Right kidney (tissue), 1 donor: ENCODE results near the gene GSAP.
A peak's percentile ranks its signal among the peaks of the same experiment; 100 is the strongest.
"Not testable (repeated sequence)": the region's sequence is repeated elsewhere in the genome, so short reads cannot be mapped to it uniquely, and the experiment has no call there.

Source experiments
- DNase-seq: peaks from one replicate; pipeline ENCODE4 v3.0.0-alpha.2; 2016

Gene GSAP

DNA sequence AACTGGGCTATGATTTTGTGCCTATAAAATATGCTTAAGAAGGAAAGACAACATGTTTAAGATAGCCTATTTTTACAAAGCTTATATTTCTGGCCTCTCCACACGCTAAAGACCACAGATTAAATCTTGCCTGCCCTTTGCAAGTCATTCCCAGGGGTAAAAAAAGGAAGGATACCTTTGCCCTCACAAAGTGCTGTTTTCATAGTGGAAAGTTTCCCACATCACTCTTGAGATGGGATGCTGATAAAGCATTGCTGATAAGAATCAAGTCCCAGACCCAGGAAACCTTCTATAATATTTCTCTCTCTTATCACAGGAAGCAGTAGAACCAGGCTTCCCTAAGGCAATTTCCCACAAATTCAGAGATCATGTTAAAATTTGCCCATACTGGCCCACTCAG, 56.5 kb downstream of the GSAP start:
- DNase-seq, result no peak

DNA sequence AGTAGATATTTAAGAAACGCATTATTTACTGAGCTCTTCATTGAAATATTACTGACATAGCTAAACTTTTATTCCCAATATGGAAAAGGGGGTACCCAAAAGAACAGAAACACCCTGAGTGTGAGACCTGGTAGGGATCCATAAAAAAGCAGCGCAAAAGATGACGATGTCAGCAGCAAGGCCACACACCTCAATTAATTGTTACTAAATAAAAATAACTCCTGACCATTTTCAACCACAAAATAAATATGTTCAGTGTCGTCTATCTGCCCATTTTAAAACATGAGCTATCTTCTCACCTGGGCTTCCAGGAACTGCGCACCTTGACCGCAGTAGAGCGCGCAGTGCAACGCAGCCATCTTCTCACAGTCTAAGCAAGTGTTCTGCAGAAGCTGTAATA, 61.2 kb downstream of the GSAP start:
- DNase-seq, result no peak

DNA sequence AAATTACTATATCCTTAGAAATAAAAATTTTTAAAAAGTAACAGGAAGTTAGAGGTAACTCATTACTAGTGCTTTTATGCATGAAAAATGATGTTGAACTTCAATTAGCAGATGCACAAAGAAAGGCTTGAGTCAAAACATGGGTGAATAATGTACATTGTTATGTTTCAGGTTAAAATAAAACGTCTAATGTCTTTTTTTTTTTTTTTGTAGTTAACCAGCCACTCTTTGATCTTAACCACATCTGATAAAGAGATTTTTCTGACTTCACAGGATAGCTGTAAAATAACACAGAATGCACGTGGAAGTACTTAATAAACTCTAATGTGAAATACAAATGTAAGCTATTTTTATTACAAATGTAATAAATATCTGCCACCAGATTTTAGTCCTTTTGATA, 61.7 kb downstream of the GSAP start:
- no peak for DNase-seq

DNA sequence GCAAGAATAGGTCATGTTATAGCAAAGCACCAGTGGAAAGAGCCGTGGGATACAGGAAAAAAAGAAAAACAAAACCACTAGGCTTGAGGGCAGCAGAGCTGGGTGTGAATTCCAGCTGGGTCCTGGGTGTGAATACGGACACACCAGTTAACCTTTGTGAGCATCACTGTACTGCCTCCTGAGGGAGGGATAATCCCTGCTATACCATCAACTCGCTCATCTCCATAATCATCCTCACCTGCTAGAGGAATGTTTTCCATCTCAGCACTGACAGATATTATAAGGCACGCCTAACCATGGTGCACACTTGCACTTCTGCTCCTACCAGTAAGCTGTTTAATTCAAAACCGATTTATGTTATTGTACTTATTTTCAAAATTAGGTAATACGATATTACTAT, 62.2 kb downstream of the GSAP start:
- DNase-seq, result no peak

DNA sequence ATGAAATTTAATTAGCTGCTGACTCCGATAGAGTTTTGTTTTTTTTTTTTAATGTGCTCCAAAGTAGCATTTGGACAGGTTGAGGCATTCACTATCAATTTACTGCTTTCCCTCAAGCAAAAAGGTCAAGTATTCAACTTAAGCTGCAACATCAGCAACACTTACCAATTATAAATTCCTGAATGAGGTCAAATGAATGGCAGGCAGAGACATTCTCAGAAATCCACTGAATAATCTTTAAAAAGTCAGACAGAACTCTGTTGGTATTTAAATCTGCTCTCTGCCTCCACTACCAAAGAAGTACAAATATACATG, 62.8 kb downstream of the GSAP start:
- no peak for DNase-seq

DNA sequence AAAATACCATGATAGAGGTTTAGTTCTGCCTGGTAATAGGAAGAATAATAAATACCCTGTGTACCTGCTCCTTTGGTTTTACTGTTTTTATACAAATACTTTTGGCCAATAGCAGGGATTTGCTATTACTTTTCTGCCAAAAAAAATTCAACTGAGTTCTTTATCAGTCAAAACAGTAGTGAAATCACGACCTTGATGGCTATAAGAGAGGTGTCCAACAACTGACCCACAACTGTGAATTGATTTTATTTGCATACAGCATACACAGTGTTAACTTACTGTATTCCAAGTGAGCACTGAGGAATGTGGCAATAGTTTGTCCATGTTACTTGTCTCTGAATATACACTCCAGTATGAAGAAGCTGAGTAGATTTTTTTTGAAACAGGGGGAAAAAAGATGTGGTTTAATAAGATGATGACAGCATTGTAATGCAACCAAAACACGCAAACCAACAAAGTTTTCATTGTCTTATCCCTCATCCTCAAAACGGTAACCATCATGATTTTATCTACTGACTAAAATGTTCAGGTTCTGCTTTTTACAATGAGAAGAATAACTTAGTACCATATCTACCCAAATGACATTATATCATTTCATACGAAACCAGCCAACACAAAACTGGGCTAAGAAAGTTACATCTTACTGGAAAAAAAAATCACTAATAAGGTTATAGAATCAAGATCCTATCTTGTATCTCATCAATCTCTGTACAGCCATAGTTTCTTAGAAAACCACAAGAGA, 63.3 kb downstream of the GSAP start:
- no peak for DNase-seq

DNA sequence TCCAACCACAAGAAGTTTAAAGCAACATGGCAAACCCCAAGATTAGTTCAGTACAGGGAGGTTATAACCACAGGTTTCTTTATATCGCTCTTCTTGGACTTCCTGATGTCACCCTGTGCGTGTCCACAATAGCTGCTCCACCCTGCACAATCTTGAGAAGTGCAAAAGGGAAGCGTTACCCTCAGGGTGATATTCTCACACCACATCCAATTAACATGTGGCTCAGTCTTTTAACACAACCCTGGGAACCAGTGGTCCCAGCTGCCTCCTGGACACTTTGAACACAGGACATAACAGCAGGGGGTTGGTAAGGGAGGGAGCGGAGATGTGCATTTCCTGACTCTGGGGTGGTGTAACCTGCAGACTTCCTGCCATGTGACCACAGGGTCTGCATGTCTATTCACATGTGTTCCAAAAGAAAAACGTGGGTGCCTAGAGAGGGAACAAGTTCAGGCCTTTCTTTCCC, 64.6 kb downstream of the GSAP start:
- no peak for DNase-seq

DNA sequence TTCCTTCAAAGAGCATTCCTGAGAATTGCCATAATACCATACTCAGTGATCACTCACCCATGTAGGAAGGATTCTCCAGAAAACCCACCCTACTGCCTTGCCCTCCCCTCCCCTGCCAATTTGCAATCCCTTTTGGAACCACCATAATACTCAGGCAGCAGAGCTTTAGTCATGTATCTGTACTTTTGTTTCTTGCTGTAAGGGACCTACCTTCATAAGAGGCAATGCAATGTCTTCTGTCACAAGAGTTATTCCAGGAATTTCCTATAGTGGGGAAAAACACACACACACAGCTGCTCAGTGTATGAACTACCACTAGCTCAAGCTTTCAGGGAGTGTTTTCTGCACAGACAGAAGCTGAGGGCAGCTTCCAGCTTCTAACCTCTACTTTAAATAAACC, 67.0 kb downstream of the GSAP start:
- DNase-seq, result no peak

DNA sequence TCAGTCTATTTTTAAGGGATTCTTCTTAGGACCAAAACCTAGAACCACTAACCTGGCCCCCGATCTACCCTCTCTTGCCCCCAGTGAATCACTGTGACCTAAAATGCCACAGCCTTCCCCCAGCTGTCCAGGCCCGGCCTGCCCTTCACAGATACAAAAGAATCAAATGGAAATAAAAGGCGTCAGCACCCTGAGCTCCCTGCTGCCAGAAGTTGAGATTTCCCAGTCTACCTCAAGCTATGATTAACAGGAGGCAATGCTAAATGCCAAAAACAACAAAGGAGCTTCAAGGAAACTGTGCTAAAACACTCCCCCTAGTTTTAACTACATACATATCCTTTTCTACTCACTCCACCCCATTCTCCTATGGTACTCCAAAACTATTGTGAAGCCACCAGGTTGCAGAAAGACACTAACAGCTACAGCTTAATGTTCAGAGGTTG, 67.8 kb downstream of the GSAP start:
- DNase-seq, result peak; percentile 19

DNA sequence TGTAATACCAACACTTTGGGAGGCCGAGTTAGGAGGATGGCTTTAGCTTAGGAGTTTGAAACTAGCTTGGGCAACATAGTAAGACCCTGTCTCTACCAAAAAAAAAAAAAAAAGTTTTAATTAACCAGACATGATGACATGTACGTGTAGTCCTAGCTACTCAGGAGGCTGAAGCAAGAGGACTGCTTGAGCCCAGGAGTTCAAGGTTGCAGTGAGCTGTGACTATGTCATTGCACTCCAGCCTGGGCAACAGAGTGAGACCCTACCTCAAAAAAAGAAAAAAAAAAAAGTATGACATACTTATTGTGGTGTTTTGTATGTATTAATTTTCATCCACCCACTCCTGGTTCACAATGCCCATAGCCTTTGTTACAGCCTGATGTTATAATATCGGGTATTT, 69.7 kb downstream of the GSAP start:
- no peak for DNase-seq

DNA sequence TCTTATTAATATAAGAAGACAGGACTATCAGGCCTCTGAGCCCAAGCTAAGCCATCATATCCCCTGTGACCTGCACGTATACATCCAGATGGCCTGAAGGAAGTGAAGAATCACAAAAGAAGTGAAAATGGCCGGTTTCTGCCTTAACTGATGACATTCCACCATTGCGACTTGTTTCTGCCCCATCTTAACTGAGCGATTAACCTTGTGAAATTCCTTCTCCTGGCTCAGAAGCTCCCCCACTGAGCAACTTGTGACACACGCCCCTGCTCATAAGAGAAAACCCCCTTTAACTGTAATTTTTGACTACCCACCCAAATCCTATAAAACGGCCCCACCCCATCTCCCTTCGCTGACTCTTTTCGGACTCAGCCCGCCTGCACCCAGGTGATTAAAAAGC, 70.7 kb downstream of the GSAP start:
- not testable (repeated sequence) for DNase-seq

DNA sequence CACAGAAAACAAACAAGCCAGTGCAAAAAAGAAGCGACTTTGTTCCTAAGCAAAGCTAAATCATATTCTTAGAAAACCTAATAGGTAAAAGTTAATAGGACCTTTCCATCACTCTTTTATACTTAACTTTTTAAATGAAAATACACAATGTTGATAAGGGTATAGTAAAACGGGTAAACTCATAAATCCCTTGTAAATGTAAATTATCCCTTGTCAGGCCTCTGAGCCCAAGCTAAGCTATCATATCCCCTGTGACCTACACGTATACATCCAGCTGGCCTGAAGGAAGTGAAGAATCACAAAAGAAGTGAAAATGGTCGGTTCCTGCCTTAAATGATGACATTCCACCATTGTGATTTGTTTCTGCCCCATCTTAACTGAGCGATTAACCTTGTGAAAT, 76.4 kb downstream of the GSAP start:
- no peak for DNase-seq

DNA sequence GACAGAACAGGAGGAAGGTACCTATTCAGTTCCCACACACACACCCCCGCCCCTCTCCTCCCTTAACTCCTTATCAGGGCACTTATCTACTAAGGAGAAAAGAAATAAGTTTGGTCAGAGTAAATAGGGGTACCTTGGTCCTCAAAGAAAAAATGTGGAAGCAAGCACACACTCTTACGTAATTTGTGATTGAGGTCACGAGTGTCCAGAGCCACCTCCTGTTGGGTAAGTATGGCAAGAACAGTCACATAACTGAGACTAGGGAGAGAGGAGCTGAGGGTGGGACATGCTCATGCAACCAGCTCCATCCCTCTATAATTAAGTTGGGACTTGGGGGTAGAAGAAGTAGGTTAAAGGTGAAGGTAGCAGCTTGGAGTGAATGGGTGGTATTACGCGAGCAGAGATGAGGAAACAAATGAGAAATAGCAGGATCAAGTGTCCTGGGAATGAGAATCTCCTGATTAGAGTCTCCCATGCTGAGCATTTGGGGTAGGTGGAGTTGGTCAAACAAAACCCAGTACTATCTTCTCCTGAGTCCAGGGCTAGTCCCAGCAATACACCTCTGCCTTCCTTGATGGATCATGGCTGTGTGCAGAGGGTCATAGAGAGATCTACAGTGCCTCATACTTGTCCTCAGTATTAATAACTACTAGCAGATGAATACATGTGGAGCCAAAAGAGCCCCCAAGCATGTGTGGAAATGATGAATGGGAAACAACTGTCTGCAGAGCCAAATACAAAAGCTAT, 77.1 kb downstream of the GSAP start:
- no peak for DNase-seq

DNA sequence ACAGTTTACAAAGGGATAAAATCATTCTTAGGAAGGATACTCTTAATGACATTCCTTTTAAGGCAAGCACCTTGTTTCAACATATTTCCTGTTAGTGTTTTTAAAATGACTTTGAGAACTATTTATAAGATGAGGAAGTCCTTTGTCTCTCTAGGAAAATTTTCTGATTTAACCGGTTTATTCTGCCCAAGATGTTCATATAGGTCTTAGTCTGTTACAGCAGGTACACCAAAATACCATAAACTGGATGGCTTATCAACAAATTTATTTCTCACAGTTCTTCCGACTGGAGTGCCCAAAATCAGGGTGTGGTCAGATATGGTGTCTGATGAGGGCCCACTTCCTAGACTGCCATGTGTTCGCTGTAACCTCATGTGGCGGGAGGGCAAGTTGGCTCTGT, 77.9 kb downstream of the GSAP start:
- DNase-seq, result no peak

DNA sequence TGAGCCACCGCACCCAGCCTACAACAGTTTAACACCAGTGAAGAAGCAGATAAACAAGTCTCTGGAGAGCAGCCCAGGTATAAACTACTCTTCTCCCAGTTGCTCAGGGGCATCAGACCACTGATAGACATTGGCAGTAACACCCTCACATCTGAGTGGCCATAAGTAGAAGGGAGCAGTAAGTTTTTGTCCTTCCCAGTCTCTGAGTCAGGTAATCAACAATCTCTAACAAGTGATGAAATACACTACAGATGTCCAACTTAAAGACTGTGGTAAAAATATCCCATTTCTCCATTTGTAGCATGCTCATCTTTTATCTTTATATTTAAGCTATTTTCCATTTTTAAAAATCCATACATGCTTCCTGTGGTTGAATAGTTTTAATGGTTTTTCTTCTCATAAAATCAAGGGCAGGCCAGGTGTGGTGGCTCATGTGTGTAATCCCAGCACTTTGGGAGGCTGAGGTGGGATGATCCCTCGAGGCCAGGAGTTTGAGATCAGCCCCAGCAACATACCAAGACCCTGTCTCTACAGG, 78.6 kb downstream of the GSAP start:
- no peak for DNase-seq

DNA sequence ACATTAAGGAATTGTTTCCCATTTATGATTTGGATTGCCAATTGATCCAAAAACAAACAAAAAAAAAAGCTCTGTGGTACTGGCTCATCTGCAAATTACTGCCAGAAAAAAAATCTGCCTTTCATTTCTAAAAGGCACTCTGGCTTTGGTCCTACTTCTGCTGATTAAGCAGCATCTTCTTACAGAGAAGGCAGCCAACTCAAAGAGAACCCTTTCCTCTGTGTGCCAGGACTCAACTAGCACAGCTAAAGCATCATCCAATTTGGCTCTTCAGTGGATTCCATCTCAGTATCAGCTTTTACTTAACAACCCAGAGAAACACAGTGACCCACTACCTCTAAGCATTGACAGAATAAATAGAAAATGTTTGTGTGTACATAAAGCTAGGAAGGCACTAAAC, 80.6 kb downstream of the GSAP start:
- no peak for DNase-seq

DNA sequence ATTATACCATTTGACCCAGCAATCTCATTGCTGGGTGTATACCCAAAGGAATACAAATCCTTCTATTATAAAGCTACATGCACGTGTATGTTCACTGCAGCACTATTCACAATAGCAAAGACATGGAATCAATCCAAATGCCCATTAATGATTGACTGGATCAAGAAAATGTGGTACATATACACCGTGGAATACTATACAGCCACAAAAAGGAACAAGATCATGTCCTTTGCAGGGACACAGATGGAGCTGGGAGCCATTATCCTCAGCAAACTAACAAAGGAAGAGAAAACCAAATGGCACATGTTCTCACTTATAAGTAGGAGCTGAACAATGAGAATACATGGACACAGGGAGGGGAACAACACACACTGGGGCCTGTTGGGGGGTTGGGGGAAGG, 82.1 kb downstream of the GSAP start:
- not testable (repeated sequence) for DNase-seq

DNA sequence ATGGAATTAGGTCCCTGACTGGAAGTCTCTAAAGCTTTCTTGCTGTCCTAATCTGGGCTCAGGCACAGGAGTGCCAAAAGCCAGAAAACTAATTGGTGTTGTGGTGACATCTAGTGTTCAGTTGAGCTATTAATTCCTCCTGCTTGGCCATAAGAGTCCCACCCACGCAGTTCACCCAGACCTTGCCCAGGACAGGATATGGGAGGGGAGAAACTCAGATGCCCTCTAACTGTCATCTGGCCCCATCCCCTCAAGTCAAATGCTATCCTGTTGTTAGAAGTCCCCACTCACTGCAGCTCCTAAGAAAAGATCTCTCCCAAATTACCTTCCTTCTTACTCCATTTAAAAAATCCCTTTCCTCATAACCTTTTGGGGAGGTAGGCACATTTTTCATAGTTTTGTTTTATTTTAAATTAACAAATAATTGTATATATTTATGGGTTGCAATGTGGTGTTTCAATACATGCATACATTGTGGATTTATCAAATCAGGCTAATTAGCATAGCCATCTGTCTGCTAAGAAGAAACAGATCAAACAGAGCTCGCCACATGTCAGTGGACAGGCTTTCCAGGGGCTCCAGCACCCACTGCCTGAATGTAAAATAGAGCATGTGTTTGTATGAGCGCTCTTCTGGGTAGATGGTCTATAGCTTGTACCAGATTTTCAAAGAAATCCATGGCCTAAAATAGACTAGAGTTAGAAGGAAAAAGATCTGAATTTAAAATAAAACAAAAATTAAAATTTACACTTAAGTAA, 84.0 kb downstream of the GSAP start:
- peak; percentile 38 for DNase-seq

DNA sequence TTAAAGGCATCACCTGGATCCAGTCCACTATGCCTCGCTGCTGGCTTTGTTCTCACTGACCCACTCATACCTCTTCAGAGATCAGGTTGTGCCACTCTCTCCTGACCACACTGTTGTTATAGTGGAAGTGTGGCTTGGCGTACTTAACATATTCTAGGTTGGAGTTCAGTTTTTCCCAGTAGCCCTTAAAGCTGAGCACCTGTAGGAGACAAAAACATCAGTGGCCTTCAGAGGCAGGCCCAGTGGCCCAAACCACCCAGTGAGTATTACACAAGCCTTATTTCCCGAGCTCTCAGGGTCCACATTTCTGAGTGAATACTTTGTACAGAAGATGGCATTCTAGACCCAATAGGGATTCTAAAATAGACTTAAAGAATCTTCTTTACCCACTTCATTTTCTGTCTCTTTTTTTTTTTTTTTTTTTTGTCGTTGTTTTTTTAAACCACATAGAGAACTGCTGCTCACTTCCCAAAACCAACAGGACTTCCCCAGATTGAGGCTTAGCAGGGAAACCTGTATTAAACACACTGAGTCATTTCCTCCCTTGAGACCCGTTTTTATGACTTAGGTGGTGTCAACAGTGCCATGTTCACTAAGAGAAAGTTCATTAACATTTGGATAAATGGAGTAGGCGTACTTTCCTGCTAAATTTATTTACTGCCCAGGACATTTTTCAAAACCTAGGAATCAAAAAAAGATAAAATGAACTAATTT, 85.8 kb downstream of the GSAP start:
- DNase-seq, result no peak

DNA sequence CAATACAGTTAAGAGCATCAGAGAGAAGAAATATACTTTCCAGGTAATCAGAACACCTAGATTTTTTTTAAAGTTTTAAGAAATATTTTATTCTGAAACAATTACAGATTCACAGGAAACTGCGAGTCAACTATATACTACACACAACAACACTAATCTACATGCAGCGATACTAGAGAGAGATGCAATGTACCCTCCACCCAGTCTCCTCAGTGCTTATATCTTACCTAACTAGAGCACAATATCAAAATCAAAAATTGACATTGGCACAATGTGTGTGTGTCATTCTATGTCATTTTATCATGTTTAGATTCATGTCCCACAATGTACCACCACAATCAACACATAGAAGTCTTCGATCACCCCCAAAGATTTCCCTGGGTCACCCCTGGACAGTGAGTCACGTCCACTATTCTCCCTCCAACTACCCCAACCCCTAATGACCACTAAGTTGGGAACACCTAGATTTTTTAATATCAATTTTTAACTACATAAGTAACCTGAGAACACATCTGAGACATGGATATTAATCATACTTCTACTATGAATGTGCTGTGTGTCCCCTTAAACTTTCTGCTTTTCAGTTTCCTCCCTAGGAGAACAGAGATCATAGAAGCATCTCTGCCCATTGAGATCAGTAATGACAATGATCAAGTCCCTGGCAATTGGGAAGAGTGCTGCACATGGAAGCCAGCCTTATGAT, 86.5 kb downstream of the GSAP start:
- DNase-seq, result no peak

DNA sequence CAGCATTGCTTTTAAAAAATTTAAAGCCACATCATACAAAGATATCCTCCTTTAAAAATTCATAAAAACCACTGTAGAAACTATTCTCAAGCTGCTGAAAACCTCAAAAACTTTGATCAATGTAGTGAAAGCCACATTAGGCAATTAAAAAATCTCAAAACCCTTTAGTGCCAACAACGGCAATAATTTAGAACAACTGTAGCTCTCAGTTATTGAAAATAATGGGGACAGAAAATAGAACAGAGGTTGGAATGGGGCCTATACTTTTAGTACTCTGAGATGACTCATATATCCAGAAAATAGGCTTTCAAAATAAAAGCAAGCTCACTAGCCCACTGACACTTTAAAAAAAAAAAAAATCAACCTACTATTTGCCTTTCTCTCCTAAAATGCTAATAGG, 87.5 kb downstream of the GSAP start:
- DNase-seq, result no peak
